CD14-positive monocyte (primary cell): Measurements from ENCODE around the gene PPARG. TPM values are rescaled to one million over a fixed set of nuclear protein-coding genes. Genes with fewer than 3 reads are reported as not detected.
A peak's percentile ranks its signal among the peaks of the same experiment; 100 is the strongest.
"Not testable (repeated sequence)": the region's sequence is repeated elsewhere in the genome, so short reads cannot be mapped to it uniquely, and the experiment has no call there.

Experiments
- DNase-seq, 3 donors: peaks; one replicate each; pipeline ENCODE4 v3.0.0-alpha.2; 2011 to 2022
- H2AFZ ChIP-seq: 2 replicates; pipeline ENCODE4 v1.6.0; 2012; ENCODE audit warnings: mild to moderate bottlenecking, low read depth, low read length, inconsistent platforms; ENCODE audit not compliant: insufficient read depth, poor library complexity, severe bottlenecking
- H3K27ac ChIP-seq, 2 donors: 1 replicate in 1 of 2; 2 replicates in 1 of 2; pipeline ENCODE4 v1.5.1; 2012 to 2013; ENCODE audit warnings: low read length in 2 of 2, control low read depth in 1 of 2, inconsistent platforms in 1 of 2, low read depth in 1 of 2, mild to moderate bottlenecking in 1 of 2
- H3K27me3 ChIP-seq, 2 donors: one replicate each; pipeline versions ENCODE4 v1.6.0 to v1.6.1; 2011 to 2013; ENCODE audit warnings: low read length in 2 of 2; ENCODE audit not compliant: control insufficient read depth in 2 of 2, insufficient read depth in 2 of 2
- H3K36me3 ChIP-seq, 2 donors: replicated peaks in 1 of 2; 1 replicate in 1 of 2; 2 replicates in 1 of 2; pipeline versions ENCODE4 v1.5.1 to v1.6.1; 2012 to 2013; ENCODE audit warnings: low read length in 2 of 2, control low read depth in 1 of 2, inconsistent platforms in 1 of 2, mild to moderate bottlenecking in 1 of 2; ENCODE audit not compliant: insufficient read depth in 2 of 2, control insufficient read depth in 1 of 2
- H3K4me1 ChIP-seq, 2 donors: 1 replicate in 1 of 2; 2 replicates in 1 of 2; pipeline versions ENCODE4 v1.5.1 to v1.6.1; 2012 to 2013; ENCODE audit warnings: low read length in 2 of 2, control low read depth in 1 of 2, inconsistent platforms in 1 of 2, mild to moderate bottlenecking in 1 of 2, moderate library complexity in 1 of 2; ENCODE audit not compliant: insufficient read depth in 2 of 2, control insufficient read depth in 1 of 2
- H3K4me2 ChIP-seq: replicated peaks from 2 replicates; pipeline ENCODE3; 2012; ENCODE audit warnings: low read length, moderate library complexity, mild to moderate bottlenecking; ENCODE audit not compliant: poor library complexity, severe bottlenecking; ENCODE audit errors: extremely low read depth
- H3K4me3 ChIP-seq, 3 experiments: fragments of 200-600 bp in 1 of 3; sonication (generic) in 1 of 3; replicated peaks in 1 of 3; 1 replicate in 2 of 3; 2 replicates in 1 of 3; pipeline ENCODE4 v1.5.1; 2011 to 2013; ENCODE audit warnings: low read length in 3 of 3, mild to moderate bottlenecking in 3 of 3, control low read depth in 2 of 3, low read depth in 2 of 3, inconsistent platforms in 1 of 3, moderate library complexity in 1 of 3
- H3K79me2 ChIP-seq: 2 replicates; pipeline ENCODE4 v1.6.0; 2012; ENCODE audit warnings: mild to moderate bottlenecking, control low read depth, inconsistent platforms, low read length, moderate library complexity; ENCODE audit not compliant: insufficient read depth
- H3K9ac ChIP-seq: 2 replicates; pipeline ENCODE4 v1.6.0; 2017; ENCODE audit warnings: low read length, mild to moderate bottlenecking; ENCODE audit not compliant: insufficient read depth, poor library complexity, severe bottlenecking
- H3K9me3 ChIP-seq, 2 donors: replicated peaks in 1 of 2; 1 replicate in 1 of 2; 2 replicates in 1 of 2; pipeline versions ENCODE4 v1.5.1 to v1.6.1; 2012 to 2013; ENCODE audit warnings: low read length in 2 of 2, control low read depth in 1 of 2; ENCODE audit not compliant: control insufficient read depth in 1 of 2, insufficient read depth in 1 of 2
- H4K20me1 ChIP-seq: 2 replicates; pipeline ENCODE4 v1.6.0; 2012; ENCODE audit warnings: mild to moderate bottlenecking, low read length, control low read depth, moderate library complexity; ENCODE audit not compliant: insufficient read depth
- H3K27ac Mint-ChIP-seq, 7 donors: one replicate each; pipeline ENCODE4 v1.8.0; 2020; ENCODE audit warnings: mild to moderate bottlenecking in 7 of 7, mixed read lengths in 7 of 7, moderate library complexity in 6 of 7, inconsistent platforms in 2 of 7
- H3K27me3 Mint-ChIP-seq, 3 donors: one replicate each; pipeline ENCODE4 v1.8.0; 2021 to 2022; ENCODE audit warnings: low read depth in 3 of 3, mild to moderate bottlenecking in 3 of 3, mixed read lengths in 3 of 3, moderate library complexity in 3 of 3, inconsistent platforms in 1 of 3
- H3K36me3 Mint-ChIP-seq, 2 donors: one replicate each; pipeline ENCODE4 v1.8.0; 2020; ENCODE audit warnings: mixed read lengths in 2 of 2, inconsistent platforms in 1 of 2, mild to moderate bottlenecking in 1 of 2
- H3K4me1 Mint-ChIP-seq: one replicate; pipeline ENCODE4 v1.8.0; 2020; ENCODE audit warnings: mild to moderate bottlenecking, mixed read lengths
- H3K4me3 Mint-ChIP-seq, 2 donors: one replicate each; pipeline ENCODE4 v1.8.0; 2020; ENCODE audit warnings: mild to moderate bottlenecking in 2 of 2, mixed read lengths in 2 of 2, moderate library complexity in 1 of 2
- H3K9me3 Mint-ChIP-seq, 7 donors: one replicate each; pipeline ENCODE4 v1.8.0; 2020 to 2022; ENCODE audit warnings: mixed read lengths in 7 of 7, mild to moderate bottlenecking in 6 of 7, moderate library complexity in 6 of 7, inconsistent platforms in 2 of 7
- WGBS: methylation state at CpG from one replicate; pipeline ENCODE4 v1.1.5; 2013; ENCODE audit warnings: missing lambda C conversion rate; ENCODE audit not compliant: insufficient coverage; 5-methylcytosine and 5-hydroxymethylcytosine counted together
- intact Hi-C, 2 donors: fragments of 100-400 bp; cut with micrococcal nuclease; formaldehyde crosslinking; loops; one replicate each; pipeline versions ENCODE4 v1.15.0 to v1.15.1; 2023
- polyA plus RNA-seq, 3 donors: library from polyadenylated mRNA; depleted of rRNA in 1 of 3; unstranded in 2 of 3; stranded (reverse) in 1 of 3; fragments of 300-500 nt in 2 of 3; fragments of >200 nt in 1 of 3; fragmentation: Illumina TruSeq in 2 of 3; gene quantifications; 1 replicate in 2 of 3; 2 replicates in 1 of 3; pipeline ENCODE4 v1.2.3, GENCODE V29; 2012 to 2021
- TF ChIP-seq, protein P1 (sequence below): fragments of 200-600 bp; IDR thresholded peaks from one replicate; pipeline ENCODE4 v1.8.0; 2022; ENCODE audit warnings: antibody characterized with exemption, mild to moderate bottlenecking

PPARG gene
- polyA plus RNA-seq, 3 donors: 0.56 to 2.0 (median 0.97) TPM

DNA sequence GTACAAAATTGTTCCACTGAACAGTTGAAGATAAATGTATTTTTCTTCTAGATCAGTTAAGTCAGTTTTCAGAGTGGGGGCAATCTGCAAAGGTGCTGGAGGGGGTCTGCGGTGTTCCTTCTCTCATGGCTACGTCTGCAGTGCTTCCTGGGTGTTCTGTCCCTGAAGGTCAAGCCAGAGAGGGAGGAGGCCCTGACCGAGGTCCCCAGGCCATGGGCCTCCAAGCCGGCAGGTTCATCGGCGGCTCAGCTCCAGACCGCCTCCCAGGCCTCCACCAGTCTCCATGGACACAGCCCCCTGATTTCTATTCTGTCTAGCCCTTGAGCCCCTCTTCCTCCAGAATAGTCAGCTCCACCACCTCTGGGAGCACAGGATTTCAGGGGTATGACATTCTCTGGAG lies 166.9 kb downstream of the PPARG start:
- no peaks in the 10 kb centered on the region for H3K36me3 ChIP-seq
- no peaks in the 10 kb centered on the region for H3K9me3 ChIP-seq
- Mint-ChIP-seq H3K4me3 (no peak overlapping the region), H3K4me1 (peaks cover 50% of the 10 kb centered on the region), H3K27me3 (peaks cover 0 to 2% (median 1%) of the 10 kb centered on the region in 3 donors), H3K27ac (no peak overlapping the region), H3K36me3 (no peaks in the 10 kb centered on the region), H3K9me3 (peaks cover 0 to 4% (median 0%) of the 10 kb centered on the region in 7 donors)
- intact Hi-C loops: loop anchor here (5.0 to 10.0 kb wide), 4 partner anchors 58 to 263 kb away; no protein-coding TSS in a partner anchor
- WGBS: 94% methylated on average over 5 of the region's 7 CpGs
- no peak overlapping the region for H3K27ac ChIP-seq
- no peak overlapping the region for H3K4me2 ChIP-seq
- no peak overlapping the region for H3K9ac ChIP-seq
- H4K20me1 ChIP-seq: no peaks in the 10 kb centered on the region
- no peak overlapping the region for H3K4me3 ChIP-seq
- no peak overlapping the region for H2AFZ ChIP-seq
- peaks cover 39 to 51% of the 10 kb centered on the region in 2 donors for H3K4me1 ChIP-seq
- H3K79me2 ChIP-seq: no peaks in the 10 kb centered on the region
- DNase-seq: no peak
- TF ChIP-seq, protein P1, sequence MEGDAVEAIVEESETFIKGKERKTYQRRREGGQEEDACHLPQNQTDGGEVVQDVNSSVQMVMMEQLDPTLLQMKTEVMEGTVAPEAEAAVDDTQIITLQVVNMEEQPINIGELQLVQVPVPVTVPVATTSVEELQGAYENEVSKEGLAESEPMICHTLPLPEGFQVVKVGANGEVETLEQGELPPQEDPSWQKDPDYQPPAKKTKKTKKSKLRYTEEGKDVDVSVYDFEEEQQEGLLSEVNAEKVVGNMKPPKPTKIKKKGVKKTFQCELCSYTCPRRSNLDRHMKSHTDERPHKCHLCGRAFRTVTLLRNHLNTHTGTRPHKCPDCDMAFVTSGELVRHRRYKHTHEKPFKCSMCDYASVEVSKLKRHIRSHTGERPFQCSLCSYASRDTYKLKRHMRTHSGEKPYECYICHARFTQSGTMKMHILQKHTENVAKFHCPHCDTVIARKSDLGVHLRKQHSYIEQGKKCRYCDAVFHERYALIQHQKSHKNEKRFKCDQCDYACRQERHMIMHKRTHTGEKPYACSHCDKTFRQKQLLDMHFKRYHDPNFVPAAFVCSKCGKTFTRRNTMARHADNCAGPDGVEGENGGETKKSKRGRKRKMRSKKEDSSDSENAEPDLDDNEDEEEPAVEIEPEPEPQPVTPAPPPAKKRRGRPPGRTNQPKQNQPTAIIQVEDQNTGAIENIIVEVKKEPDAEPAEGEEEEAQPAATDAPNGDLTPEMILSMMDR: no peak
- H3K27me3 ChIP-seq: no peaks in the 10 kb centered on the region

DNA sequence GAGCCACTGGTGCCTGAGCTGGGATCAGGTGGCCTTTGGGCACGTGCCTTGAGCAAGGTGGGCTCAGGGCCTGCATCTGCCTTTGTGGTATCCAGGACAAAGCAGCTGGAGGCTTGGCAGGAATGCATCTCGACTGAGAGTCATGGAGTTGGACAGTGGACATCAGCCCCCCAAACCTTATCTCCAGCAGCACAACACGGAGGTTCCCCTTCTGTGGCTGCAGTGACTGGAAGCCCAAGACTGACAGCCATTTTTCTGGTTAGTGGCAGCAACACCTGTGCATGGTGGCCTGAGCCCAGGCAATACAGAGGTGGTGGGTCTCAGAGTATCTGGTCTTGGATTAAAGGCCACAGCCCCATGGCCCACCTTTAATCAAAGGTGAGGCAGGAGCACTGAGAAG lies 167.6 kb downstream of the PPARG start:
- Histone ChIP-seq H3K4me1 (peaks cover 41 to 50% of the 10 kb centered on the region in 2 donors), H3K79me2 (no peaks in the 10 kb centered on the region), H3K36me3 (no peaks in the 10 kb centered on the region), H3K9ac (no peak overlapping the region), H3K27ac (no peak overlapping the region), H4K20me1 (no peaks in the 10 kb centered on the region), H3K4me2 (no peak overlapping the region), H2AFZ (no peak overlapping the region), H3K4me3 (no peak overlapping the region), H3K27me3 (no peaks in the 10 kb centered on the region), H3K9me3 (no peaks in the 10 kb centered on the region)
- Mint-ChIP-seq H3K4me1 (peaks cover 49% of the 10 kb centered on the region), H3K9me3 (peaks cover 0 to 4% (median 0%) of the 10 kb centered on the region in 7 donors), H3K27ac (no peak overlapping the region), H3K4me3 (no peak overlapping the region), H3K27me3 (peaks cover 0 to 2% (median 1%) of the 10 kb centered on the region in 3 donors), H3K36me3 (no peaks in the 10 kb centered on the region)
- WGBS: 86% methylated on average over 1 of the region's 3 CpGs
- DNase-seq: no peak
- intact Hi-C loops: loop anchor here (5.0 to 10.0 kb wide), 4 partner anchors 59 to 264 kb away; no protein-coding TSS in a partner anchor
- TF ChIP-seq, protein P1: no peak

DNA sequence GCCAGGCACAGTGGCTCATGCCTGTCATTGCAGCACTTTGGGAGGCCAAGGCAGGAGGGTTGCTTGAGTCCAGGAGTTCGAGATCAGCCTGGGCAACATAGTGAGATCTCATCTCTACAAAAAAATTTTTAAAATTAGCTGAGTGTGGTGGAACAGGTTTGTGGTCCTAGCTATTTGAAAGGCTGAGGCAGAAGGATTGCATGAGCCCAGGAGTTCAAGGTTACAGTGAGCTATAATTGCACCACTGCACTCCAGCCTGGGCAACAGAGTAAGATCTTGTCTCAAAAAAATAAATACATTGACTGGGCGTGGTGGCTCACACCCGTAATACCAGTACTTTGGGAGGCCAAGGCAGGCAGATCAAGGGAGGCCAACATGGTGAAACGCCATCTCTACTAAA lies 168.5 kb downstream of the PPARG start:
- Mint-ChIP-seq H3K4me1 (peaks cover 53% of the 10 kb centered on the region), H3K27ac (peak overlapping the region in 2 of 7 donors; percentile 6 to 9)
- H3K36me3 ChIP-seq, H3K4me3 ChIP-seq, H3K4me2 ChIP-seq, H3K27me3 Mint-ChIP-seq, DNase-seq, H2AFZ ChIP-seq, H3K36me3 Mint-ChIP-seq, H3K27me3 ChIP-seq, H3K27ac ChIP-seq, H3K79me2 ChIP-seq, H3K9me3 Mint-ChIP-seq, H4K20me1 ChIP-seq, H3K9me3 ChIP-seq, H3K9ac ChIP-seq, H3K4me3 Mint-ChIP-seq: not testable (repeated sequence)
- 100% methylated on average over 1 of the region's 4 CpGs for WGBS
- H3K4me1 ChIP-seq: peaks cover 47 to 55% of the 10 kb centered on the region in 2 donors
- intact Hi-C loops: loop anchor here (5.0 to 10.0 kb wide), 4 partner anchors 60 to 265 kb away; no protein-coding TSS in a partner anchor
